GM21717 (cell line): ENCODE results near the gene PPME1.

Experiments
- ATAC-seq: cut with Tn5 transposase; IDR thresholded peaks from one replicate; pipeline ENCODE4 v1.9.1; 2021; ENCODE audit warnings: mild to moderate bottlenecking, moderate library complexity; ENCODE audit not compliant: unreplicated experiment

Gene PPME1

GRCh38 chr11:74159642-74160041, 11.4 kb upstream of the PPME1 start:
- no peak for ATAC-seq

- peak; percentile 74 for ATAC-seq
These were observed 8.2 kb upstream of the PPME1 start for GRCh38 chr11:74162681-74163467.

- no peak for ATAC-seq
These were observed 2.3 kb upstream of the PPME1 start for GRCh38 chr11:74168838-74169237.

GRCh38 chr11:74169738-74170458, 1.2 kb upstream of the PPME1 start:
- no peak for ATAC-seq

GRCh38 chr11:74171630-74171968, 510 bp downstream of the PPME1 start:
- no peak for ATAC-seq

- no peak for ATAC-seq
These were observed 908 bp downstream of the PPME1 start for GRCh38 chr11:74171997-74172396.

- no peak for ATAC-seq
These were observed 4.8 kb downstream of the PPME1 start for GRCh38 chr11:74175920-74176319.

- no peak for ATAC-seq
These were observed 8.4 kb downstream of the PPME1 start for GRCh38 chr11:74179234-74180052.

- ATAC-seq, result no peak
These were observed 11.5 kb downstream of the PPME1 start for GRCh38 chr11:74182635-74183034.

- ATAC-seq, result no peak
These were observed 14.2 kb downstream of the PPME1 start for GRCh38 chr11:74185285-74185684.

GRCh38 chr11:74185695-74186094, 14.6 kb downstream of the PPME1 start:
- ATAC-seq, result no peak

- ATAC-seq, result no peak
These were observed 24.7 kb downstream of the PPME1 start for GRCh38 chr11:74195828-74196227.

- ATAC-seq, result no peak
These were observed 25.8 kb downstream of the PPME1 start for GRCh38 chr11:74196781-74197486.

GRCh38 chr11:74203966-74204365, 32.9 kb downstream of the PPME1 start:
- ATAC-seq, result no peak

GRCh38 chr11:74204701-74205100, 33.6 kb downstream of the PPME1 start:
- ATAC-seq, result no peak

GRCh38 chr11:74205181-74205580, 34.1 kb downstream of the PPME1 start:
- no peak for ATAC-seq

- ATAC-seq, result no peak
These were observed 35.7 kb downstream of the PPME1 start for GRCh38 chr11:74206746-74207145.

GRCh38 chr11:74208507-74208906, 37.4 kb downstream of the PPME1 start:
- no peak for ATAC-seq

GRCh38 chr11:74212533-74212932, 41.4 kb downstream of the PPME1 start:
- no peak for ATAC-seq

- no peak for ATAC-seq
These were observed 49.3 kb downstream of the PPME1 start for GRCh38 chr11:74220376-74220775.

GRCh38 chr11:74221816-74222215, 50.7 kb downstream of the PPME1 start:
- ATAC-seq, result no peak
